ENCODE results near the gene CANX. TPM values are rescaled to one million over a fixed set of nuclear protein-coding genes. Genes with fewer than 3 reads are reported as not detected.

The CANX gene
- total and polyA plus RNA-seq, 9 of the 15 experiments (the other 6 are each of a cell fraction or from before 2014, with no cell fraction given), result 155 to 893 (median 589) TPM

DNA sequence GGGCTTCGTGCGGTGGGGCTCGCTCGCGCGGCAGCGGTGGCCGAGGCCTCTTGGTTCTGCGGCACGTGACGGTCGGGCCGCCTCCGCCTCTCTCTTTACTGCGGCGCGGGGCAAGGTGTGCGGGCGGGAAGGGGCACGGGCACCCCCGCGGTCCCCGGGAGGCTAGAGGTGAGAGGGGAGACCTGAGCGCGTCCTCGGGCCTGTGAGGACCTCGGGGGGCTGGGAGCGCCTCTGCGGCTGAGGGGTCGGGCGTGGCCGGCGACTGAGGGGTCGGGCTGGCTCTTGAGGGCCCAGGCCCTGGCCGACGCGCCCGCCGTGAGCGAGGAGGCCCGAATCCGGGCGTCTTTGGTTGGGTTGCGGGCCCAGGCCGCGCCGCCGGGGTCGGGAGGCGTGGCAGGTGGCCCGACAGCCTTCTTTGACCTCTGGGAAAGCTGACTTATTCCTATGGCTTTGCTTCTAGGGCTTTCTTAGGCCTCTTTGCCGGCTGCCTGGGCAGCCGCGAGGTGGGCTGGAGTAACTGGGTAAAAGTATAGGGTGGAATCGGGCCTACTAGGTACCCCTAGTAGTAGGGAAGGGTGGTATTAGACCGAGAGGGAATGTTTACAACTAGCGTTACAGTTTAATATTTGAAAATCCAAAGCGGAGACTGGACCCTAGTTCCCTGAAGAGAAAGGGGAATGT is at the start of gene CANX (continued):
- TF ChIP-seq ZNF449 (CRISPR knock-in tag; IDR thresholded peaks at IDR 0.05), result no peak
- TF ChIP-seq TRIM28 (IDR thresholded peaks at IDR 0.05), result no peak
- TF ChIP-seq CHCHD3 (CRISPR knock-in tag; IDR thresholded peaks at IDR 0.05), result no peak
- no peak for TF ChIP-seq SREBF1 (IDR thresholded peaks at IDR 0.05; ENCODE audit: borderline replicate concordance, low read depth, low read length)
- no peak for TF ChIP-seq POLR3A (IDR thresholded peaks at IDR 0.05; ENCODE audit: borderline replicate concordance, extremely low read depth, insufficient read depth, insufficient read length)
- TF ChIP-seq TAF1 (IDR thresholded peaks at IDR 0.05; ENCODE audit: control insufficient read depth, extremely low read depth, insufficient read depth, low read length, severe bottlenecking), result peak; percentile 74
- TF ChIP-seq RAD51 (IDR thresholded peaks at IDR 0.05; ENCODE audit: borderline replicate concordance, low read depth), result peak; percentile 84
- TF ChIP-seq MTA2 (IDR thresholded peaks at IDR 0.05; ENCODE audit: low read depth), result no peak
- TF ChIP-seq SETDB1 (IDR thresholded peaks at IDR 0.05; ENCODE audit: low read length), result no peak
- TF ChIP-seq CHD4 (IDR thresholded peaks at IDR 0.05; ENCODE audit: insufficient read depth, insufficient replicate concordance, low read depth, low read length, poor library complexity, severe bottlenecking), result no peak
- no peak for TF ChIP-seq HOXB6 (CRISPR knock-in tag; IDR thresholded peaks at IDR 0.05; ENCODE audit: borderline replicate concordance)
- TF ChIP-seq SIN3B (IDR thresholded peaks at IDR 0.05; ENCODE audit: low read depth), result no peak
- no peak for TF ChIP-seq FOXM1 (IDR thresholded peaks at IDR 0.05; ENCODE audit: low read depth)
- peak; percentile 91 for TF ChIP-seq FOXM1 (CRISPR knock-in tag; IDR thresholded peaks at IDR 0.05; ENCODE audit: low read depth)
- no peak for TF ChIP-seq BDP1 (IDR thresholded peaks at IDR 0.05; ENCODE audit: insufficient read depth, insufficient read length)
- TF ChIP-seq FOXJ3 (CRISPR knock-in tag; IDR thresholded peaks at IDR 0.05), result no peak
- TF ChIP-seq MED1 (CRISPR knock-in tag; IDR thresholded peaks at IDR 0.05; ENCODE audit: borderline replicate concordance), result no peak
- TF ChIP-seq ZNF407 (IDR thresholded peaks at IDR 0.05; ENCODE audit: low read depth), result no peak
- no peak for TF ChIP-seq ETV1 (tag; conservative IDR thresholded peaks at IDR 0.05; ENCODE audit: low read depth)
- TF ChIP-seq ZFP36 (IDR thresholded peaks at IDR 0.05; ENCODE audit: low read depth, low read length, partially characterized antibody), result no peak
